ENCODE measurements around the gene RGS19.

Gene RGS19

DNA sequence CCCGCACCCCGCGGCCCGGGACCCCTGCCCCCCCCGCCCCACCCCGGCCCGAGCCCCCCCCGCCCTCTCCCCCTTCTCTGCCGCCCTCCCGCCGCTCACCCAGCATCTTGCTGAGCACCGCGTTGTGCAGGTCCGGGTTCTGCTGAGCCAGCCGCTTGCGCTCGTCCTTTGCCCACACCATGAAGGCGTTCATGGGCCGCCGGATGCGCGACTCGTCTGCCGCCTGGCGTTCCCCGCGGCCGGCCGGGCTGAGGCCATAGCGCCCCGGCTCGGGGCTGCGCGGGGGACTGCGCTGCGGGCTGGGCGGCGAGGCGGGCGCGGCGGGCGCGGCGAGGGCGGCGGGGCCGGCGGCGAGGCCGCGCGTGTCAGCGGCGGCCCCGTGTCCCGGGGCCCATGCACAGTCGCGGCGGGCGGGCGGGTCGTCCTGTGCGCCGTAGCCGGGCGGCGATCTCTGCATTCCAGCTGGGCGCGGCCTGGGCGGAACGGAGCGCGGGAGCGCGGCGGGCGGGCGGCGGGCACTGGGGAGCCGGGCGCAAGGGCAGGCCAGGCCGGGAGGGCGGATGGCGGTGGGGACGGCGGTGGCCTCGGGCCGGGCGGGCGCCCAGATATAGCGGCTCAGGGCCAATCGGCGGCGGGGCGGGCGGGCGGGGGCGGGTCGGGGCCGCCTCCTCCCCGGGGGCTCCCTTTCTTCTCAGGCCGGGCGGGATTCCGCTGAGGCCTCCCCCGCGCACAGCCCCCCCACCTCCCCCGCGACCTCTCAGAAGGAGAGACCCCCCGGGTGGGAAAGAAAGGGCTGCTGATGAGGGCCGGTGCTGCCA is 30.0 kb downstream of the RGS19 start, which contains the start of gene SOX18:
Gene SOX18, minus strand, starts transcription at position 580 of the 818 bp plus-strand sequence. Its CDS starts 123 bp downstream, at position 457.
- no peak for DNase-seq (ENCODE audit: low read depth)

DNA sequence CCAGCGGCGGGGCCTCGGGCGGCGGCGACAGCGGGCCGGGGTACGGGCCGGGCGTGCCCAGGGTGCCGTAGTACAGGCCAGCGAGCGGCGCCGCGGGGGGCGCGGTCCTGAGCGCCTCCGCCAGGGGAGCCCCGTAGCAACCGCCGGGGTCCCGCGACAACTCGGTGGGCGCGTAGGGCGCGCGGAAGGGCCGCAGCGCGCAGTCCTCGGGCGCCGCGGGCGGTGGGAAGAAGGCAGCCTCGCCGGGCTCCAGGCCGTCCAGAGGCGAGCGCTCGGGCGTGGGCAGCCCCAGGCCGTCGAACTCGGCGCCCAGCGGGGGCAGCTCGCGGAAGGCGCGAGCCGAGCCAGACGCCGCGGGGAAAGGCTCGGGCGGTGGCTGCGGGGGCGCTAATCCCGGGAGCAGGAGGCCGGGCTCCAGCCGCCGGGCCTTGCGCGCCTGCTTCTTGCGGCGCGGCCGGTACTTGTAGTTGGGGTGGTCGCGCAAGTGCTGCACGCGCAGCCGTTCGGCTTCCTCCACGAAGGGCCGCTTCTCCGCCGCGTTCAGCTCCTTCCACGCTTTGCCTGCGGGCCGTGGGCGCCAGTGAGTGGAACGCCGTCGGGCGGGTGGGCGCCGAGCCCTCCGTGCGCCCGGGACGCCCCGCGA is 30.8 kb downstream of the RGS19 start:
- no peak for DNase-seq (ENCODE audit: low read depth)

DNA sequence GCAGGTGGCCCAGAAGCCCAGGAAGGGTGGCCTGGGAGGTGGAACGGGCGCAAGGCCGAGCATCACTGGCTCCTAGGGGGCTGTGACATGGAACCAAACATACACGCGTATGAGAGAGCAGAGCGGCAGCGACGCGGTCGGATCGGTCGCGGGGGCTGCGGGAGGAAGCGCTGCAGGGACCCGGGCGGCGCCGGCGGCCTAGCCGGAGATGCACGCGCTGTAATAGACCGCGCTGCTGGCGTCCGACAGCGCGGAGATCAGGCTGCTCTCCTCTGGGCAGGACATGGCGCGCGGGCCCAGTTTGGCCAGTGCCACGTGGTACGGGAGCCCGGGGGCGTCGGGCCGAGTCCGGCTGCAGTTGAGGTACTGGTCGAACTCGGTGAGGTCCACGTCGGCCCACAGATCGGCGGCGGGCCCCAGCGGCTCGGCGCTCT is 31.3 kb downstream of the RGS19 start:
- DNase-seq (ENCODE audit: low read depth), result no peak

DNA sequence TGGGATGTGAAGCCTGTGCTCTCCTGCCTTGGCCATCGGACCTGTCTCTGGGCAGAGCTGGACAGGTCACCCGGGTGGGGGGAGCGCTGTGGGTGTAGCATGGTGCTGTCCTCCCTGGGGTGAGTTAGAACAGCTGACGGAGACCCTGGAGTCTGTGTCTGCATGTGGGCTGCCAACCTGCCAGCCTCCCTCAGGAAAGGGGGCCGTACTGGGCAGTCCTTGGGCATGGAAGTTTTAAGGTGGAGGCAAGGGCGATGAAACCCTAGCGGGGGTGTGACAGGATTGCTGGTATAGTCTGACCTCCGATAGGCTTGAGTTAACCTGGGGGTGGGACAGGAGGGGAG is 32.3 kb downstream of the RGS19 start:
- no peak for DNase-seq (ENCODE audit: low read depth)

DNA sequence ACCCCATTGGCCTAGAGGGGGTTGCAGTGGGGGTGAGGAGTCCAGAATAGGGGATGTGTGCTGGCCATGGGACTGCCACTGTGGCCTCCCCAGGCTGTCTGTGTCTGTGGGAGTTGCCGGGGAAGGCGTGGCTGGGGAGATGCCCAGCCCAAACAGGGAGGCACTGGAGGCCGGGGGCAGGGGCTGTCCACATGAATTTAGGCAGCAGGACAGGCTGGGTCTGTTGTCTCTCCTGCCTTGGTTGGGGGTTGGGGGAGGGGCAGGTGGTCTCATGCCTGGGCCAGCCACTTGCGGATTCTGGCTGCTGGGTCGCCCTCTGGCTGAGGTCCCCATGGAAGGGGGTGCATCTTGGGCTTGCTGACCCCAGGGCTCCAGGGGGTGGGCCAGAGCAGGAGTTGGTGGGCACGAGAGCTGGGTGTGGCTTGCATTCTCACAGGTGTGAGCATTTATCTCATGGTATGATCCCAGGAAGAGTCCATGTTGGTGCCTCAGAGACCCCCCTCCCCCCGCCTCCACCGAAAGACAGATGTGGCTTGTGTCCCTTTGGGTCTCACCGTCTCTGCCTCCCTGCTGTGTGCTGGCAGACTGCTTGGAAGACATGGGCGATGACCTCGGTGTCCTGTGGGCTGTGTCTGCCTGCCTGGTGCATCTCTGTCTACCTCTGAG is 33.8 kb downstream of the RGS19 start:
- DNase-seq (ENCODE audit: low read depth), result no peak

DNA sequence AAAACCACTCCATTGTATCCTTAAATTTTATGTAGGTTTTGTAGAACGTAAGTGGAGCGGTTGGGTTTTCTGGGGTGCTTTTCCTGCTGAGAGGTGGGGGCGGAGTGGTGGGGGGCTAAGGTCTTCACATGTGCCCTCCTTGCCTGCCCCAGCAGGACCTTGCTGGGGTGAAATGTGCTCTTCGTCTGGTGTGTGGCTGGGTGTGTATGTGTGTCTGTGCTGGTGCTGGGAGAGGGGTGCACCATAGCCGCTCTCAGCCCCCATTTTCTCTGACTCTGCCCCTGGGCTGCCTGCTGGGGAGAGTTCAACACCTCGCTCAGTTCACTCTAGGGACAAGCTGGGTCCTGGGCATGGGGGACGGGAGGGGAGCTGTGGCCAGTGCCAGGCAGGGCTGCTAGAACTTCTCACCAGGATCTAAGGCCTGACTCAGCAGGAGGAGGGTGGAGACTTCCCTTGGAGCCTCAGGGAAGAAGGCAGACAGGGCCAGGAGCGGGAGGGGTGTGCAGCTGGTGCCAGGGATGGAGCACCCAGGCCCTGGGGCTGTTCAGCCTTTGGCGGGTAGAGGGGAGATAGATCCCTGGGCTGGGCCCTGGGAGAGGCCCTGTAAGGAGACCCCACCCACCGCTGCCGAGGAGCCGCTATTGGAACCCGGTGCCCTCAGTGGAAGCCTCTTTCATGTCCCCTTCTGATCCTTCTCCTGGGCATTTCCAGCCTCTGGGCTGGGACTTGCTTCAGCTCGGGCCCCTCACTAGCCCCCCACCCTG is 34.7 kb downstream of the RGS19 start:
- DNase-seq (ENCODE audit: low read depth), result no peak

DNA sequence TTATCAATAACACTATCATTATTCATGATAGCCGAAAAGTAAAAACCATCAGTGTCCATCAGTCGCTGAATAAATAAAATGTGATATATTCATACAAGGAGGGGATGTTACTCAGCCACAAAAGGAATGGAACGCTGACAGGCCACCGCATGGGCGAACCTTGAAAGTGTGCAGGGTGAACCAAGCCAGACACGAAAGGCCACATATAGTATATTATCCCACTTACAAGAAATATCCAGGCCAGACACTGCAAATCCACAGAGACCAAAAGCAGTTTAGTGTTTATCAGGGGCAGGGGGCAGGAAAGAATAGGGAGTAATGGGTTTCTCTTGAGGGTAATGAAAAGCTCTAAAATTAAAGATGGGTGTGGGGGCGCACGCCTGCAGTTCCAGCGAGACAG is 35.5 kb downstream of the RGS19 start:
- DNase-seq (ENCODE audit: low read depth), result no peak

DNA sequence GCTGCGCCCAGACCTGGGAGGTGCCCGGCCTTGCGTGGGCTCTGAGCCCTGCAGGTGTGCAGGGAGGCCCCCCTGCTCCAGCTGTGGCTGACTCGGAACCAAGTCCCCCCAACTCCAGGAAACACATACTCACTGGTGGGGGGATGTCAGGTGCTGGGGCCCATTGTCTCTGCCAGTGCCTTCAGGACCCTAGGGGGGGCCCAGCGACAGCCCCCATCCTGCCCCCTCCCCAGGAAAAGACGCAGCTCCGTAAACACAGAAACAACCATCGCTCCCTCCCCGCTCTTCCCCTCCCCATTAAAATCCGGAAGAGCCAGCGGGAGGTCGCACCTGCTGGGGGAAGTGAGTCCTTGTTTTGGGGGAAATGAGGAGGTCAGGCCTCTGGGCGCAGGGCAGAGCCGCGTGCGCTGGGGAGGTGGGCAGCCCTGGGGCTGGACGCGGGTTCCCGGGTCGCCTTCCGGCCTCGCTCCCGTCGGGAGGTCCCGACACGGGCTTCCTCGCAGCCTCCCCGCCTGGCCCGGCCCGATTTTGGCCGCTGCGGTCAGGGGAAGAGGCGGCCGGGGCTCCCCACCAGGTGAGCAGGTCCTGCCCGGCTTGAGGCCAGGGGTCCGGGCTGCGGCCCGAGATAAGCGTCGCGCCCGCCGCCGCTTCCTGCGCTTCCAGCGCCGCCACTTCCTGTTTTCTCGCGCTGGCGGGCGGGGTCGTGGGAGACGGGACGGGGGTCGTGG is 37.1 kb downstream of the RGS19 start:
- no peak for DNase-seq (ENCODE audit: low read depth)

DNA sequence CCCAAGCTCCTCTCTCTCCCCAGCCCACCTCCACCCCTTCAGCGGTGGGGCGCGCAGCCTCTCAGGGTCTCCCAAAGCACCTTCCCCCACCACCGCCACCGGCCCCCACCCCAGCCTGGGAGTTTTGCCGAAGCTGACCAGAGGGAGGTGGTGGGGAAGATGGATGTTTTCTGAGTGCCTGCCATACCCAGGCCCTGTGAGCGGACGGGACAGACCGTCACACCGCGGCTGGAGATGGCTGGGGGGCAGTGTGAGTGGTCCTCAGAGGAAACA is 37.6 kb downstream of the RGS19 start:
- no peak for DNase-seq (ENCODE audit: low read depth)

DNA sequence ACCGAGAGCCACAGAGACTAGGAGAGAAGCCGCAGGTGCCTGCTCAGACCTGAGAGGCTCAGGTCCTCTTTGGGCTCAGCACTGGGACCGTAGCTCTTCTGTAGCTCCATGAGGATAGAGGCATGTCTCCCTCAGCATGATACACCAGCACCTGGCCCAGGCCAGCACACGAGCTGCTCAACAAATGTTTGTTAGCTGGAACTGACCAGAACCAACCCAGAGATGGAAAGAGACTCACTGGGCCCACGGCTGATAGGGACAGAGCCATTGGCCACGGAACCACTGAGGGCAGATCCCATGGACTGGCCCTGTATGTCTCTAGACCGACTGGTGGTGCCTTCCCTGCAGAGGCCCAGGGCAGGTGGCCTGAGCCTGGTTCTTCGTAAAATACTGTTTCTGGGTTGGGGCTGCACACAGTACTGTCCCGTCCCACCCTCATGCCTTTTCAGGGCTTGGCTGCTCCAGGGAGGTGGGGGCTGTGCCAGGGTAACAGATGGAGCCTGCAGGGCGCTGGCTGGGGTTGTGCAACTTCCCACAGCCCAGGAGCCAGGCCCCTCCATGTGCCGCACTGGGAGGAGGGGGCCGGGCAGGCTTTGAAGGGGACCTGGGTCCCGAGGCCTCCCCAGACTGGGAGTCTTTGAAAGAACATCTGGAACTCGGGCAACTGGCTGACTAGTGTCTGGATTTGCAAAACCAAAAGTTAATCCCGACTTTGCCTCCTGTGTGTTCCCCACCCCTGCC is 38.1 kb downstream of the RGS19 start:
- no peak for DNase-seq (ENCODE audit: low read depth)

DNA sequence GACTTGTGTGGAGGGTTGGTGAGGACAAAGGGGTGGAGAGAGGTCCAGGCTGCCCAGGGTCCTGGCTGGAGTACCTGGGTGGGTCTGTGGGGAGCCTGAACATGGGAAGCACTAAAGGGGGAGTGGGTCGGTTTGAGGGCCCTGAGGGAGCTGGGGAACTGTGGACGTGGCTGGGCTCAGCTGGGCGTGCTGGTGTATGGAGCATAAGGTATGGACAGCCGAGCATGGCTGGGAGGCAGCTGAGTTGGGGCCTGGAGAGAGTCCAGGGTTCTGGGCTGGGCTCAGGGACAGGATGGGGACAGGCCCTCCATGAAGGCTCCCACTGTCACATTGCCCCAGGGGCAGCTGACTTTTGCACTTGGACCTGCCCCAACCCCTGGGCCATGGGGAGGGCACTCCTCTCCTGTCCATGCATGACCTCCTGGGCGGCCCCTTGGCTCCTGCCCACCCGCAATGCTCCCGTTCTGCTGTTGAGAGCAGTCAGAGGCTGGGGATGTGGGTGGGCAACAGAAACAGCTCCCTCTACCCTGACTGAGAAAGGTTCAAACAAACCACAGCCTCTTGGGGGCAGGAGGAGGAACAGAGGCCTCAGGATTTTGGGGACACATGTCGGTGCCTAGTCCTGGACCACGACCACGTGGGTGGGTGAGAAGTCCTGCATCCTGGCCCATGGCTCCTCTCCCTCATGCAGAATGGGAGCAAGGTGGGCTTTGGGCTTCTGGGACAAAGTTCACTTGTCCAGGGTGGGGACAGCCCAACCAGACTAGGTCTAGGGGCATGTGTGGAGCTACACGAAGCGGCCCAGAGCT is 38.9 kb downstream of the RGS19 start:
- no peak for DNase-seq (ENCODE audit: low read depth)

DNA sequence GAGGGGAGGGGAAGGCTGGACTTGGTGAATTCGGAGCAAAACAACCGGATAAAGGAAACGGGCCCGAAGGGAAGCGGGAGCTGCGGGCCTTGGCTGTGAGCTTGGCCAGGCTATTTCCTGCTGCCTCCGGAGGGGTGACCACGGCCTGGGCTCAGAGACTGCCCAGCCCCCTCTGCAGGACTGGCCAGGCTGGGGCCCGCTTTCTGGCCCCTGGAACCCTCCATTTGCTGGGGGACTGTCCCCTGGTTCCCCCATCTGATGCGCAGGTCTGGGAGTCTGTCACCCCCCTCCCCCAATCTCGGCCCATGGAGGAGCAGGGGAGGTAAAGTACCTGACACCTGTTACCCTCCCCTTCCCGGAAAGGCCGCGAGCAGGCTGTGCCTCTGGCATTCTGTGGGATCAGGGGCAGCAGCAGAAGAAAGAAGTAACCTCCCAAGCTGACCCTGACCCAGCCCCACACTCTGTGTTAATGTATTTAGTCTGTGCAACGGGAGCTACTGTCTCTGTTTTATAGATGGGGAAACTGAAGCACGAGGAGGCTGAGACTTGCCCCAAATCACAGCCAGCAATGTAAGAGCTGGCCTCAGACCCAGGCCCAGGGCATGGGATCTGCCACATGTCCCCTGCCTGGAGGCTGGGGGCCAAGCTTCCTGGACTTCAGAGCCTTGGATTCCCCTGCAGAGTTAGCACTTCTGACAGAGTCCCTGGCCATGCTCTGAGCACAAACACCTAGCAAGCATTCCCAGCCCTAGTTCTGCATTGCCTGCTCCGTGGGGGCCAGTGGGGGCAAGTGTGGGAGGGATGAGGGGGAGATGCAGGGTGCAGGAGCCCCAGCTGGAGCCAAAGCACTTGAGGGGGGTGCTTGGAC is 39.8 kb downstream of the RGS19 start:
- DNase-seq (ENCODE audit: low read depth), result no peak

DNA sequence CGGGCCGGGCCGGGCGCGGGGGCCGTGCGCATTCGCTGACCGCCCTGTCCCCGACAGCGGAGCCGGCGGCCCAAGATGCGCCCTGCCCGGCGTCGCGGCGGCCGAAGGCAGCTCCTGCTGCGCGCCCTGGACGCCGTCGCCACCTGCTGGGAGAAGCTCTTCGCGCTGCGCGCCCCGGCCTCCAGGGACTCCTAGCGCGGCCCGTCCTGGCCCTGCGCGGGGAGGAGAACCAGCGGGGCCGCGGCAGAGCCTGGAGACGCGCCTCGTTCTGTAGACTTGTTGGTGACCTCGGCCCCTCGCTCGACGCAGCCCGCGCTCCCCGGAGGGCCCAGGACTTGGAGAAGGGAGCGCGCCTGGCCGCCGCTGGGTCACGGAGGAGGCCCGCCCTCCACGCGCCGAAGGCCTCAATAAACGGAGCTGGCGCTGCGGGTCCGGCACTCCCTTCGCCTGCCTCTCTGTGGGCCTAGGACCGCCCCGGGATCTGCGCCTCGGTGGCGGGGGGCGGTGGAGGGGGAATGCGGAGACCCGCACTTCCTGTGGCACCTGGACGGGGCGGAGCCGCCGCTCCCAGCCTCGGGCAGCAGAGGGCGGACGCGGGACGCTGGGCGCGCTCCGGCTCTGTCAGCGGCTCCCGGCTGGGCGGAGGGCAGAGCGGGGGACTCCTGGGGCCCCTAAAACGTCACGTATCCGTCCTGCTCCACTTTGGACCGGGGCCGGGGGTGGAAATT is 40.6 kb downstream of the RGS19 start:
- DNase-seq (ENCODE audit: low read depth), result peak; percentile 60

DNA sequence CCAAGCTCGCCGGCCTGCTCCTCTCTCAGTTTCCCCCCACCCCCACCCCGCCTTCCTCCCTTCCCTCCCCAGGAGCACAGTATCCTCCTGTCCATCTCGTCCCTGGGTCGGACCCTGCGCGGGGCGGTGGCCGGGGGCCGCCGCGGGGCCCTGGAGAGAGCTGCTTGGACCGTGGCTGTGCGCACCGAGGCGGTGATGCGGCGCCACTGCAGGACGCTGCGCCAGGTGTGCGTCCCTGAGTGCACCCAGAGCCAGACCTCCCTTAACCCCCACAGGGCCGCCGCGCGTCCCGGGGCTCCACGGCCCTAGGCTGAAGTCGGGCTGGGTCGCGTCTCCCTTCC is 41.1 kb downstream of the RGS19 start:
- no peak for DNase-seq (ENCODE audit: low read depth)

DNA sequence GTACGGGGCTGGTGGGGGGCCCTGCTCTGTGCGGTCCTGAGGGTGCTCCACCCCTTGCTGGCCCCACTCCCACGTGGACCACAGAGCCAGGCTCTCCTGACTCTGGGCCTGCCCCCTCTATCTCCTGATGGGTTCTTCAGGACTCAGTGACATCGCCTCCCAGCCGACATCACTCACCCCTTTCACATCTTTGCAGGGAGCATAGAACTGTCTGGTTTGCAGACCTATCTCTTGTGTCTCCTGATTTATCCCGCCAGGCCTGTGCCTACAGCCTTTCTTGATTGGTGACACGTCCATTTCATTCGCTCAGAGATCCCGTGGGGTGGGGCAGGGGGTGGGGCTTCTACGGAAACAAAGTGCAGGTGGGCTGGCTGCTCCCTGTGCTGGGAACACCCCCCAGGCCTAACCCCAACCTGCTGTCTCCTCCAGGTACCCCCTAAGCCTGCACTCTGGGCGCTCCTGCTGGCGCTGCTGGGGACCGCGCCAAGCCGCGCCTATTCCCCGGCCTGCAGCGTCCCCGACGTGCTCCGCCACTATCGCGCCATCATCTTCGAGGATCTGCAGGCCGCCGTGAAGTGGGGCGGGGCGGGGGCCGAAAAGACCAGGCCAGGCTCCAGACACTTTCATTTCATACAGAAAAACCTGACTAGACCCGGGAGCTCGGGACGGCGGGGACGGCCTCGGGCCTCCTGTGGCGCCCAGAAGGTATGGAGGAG is 41.7 kb downstream of the RGS19 start:
- no peak for DNase-seq (ENCODE audit: low read depth)

DNA sequence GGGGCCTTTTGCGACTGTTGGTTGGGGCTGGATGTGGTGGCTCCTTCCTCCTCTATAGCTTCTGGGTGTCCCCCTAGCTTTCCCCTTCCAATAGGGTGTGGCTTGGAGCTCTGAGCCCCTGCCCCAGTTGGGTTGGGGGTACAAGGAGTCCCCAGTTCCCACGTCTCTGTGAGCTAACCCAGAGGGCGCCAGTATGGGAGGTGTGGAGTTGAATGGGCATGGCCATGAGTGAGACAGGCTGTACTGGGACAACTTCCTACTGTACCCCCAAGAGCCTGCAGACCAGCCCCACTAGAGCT is 42.2 kb downstream of the RGS19 start:
- DNase-seq (ENCODE audit: low read depth), result no peak

DNA sequence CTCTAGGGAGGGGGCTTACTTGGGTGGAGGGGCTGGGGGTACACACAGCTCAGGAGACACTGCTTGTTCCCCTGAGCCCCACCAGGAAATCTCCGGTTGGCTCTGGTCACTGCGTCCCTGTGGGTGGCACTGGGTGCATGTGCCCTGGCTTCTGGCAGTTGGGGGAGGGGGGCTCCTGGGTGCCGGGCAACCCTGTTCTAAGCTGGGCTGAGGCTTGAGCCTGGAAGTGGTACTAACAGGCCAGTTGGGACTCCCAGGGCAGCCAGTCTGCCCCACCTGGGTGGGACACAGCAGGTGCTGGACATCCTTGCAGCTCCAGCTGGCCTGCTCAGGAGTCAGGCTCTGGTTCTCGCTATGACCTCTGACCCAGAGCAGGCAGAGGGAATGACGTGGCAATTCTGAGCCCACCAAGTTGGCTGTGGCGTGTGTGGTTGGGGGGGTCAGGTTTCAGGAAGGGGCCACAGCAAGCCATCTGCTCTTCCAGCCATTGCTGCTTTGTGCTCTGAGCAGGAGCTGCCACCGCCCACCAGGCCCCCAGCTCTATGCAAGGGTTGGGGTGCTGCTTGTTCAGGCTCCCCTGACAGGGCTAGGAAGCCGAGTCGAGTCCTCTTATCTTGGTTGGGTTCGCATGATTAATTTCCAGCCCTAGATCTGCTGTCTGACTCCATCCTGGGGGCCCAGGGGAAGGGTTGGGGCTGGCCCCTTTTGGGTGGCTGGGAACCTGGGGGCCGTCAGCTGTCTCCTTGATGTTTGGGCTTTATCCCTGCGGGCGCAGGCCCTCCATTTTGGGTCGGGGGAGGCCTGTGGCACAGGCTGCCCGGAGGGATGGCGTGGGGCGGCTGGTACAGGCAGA is 42.7 kb downstream of the RGS19 start:
- no peak for DNase-seq (ENCODE audit: low read depth)
